HG03565 (cell line): ENCODE data around the gene TMEM150A.
"Not testable (repeated sequence)": the region's sequence is repeated elsewhere in the genome, so short reads cannot be mapped to it uniquely, and the experiment has no call there.

ENCODE experiments used
- ATAC-seq: cut with Tn5 transposase; IDR thresholded peaks from one replicate; pipeline ENCODE4 v1.9.1; 2021; ENCODE audit warnings: mild to moderate bottlenecking, moderate library complexity; ENCODE audit not compliant: unreplicated experiment

TMEM150A gene

GRCh38 chr2:85577386-85578242, 24.9 kb downstream of the TMEM150A start, which contains the start of gene VAMP8:
VAMP8 (plus strand) TSS chr2:85577586; CDS start chr2:85577647, 61 bp downstream.
- no peak for ATAC-seq

GRCh38 chr2:85577063-85577385, 25.5 kb downstream of the TMEM150A start:
- no peak for ATAC-seq

GRCh38 chr2:85575739-85576138, 26.8 kb downstream of the TMEM150A start:
- no peak for ATAC-seq

GRCh38 chr2:85566265-85566664, 36.2 kb downstream of the TMEM150A start:
- ATAC-seq = no peak

GRCh38 chr2:85564144-85564563, 38.3 kb downstream of the TMEM150A start:
- ATAC-seq = no peak

GRCh38 chr2:85561280-85562212, 41.0 kb downstream of the TMEM150A start, which contains the start of gene GGCX:
GGCX (minus strand) TSS chr2:85561493; CDS start chr2:85561428, 65 bp downstream.
- peak; percentile 89 for ATAC-seq

- ATAC-seq = no peak
Measured at GRCh38 chr2:85560812-85561279, 41.7 kb downstream of the TMEM150A start.

GRCh38 chr2:85560403-85560726, 42.1 kb downstream of the TMEM150A start:
- not testable (repeated sequence) for ATAC-seq

- ATAC-seq = no peak
Measured at GRCh38 chr2:85558160-85558559, 44.3 kb downstream of the TMEM150A start.

GRCh38 chr2:85557130-85557529, 45.4 kb downstream of the TMEM150A start:
- no peak for ATAC-seq

- no peak for ATAC-seq
Measured at GRCh38 chr2:85554980-85555612, 47.4 kb downstream of the TMEM150A start.

GRCh38 chr2:85553184-85553583, 49.3 kb downstream of the TMEM150A start:
- ATAC-seq = no peak

GRCh38 chr2:85551698-85552678, 50.5 kb downstream of the TMEM150A start:
- no peak for ATAC-seq

- no peak for ATAC-seq
Measured at GRCh38 chr2:85550486-85550885, 52.0 kb downstream of the TMEM150A start.

- no peak for ATAC-seq
Measured at GRCh38 chr2:85549826-85550225, 52.7 kb downstream of the TMEM150A start.

- no peak for ATAC-seq
Measured at GRCh38 chr2:85549095-85549494, 53.4 kb downstream of the TMEM150A start.

- no peak for ATAC-seq
Measured at GRCh38 chr2:85548608-85548900, 53.9 kb downstream of the TMEM150A start.
